K562 (cell line): ENCODE results near the gene CRYZ.

Source experiments
- CREM ChIP-seq: IDR thresholded peaks from 2 replicates; pipeline ENCODE4 v1.6.1; 2014; ENCODE audit warnings: antibody characterized with exemption, low read depth
- GTF2F1 ChIP-seq: IDR thresholded peaks from 2 replicates; pipeline ENCODE4 v1.6.1; 2011; ENCODE audit warnings: low read depth, low read length, improper control_type of control experiment
- PBX2 ChIP-seq, 2 experiments: IDR thresholded peaks in 1 of 2; conservative IDR thresholded peaks in 1 of 2; 2 replicates each; pipeline ENCODE4 v1.6.1; 2016; ENCODE audit warnings: low read depth in 2 of 2, mild to moderate bottlenecking in 1 of 2, missing compliant biosample characterization in 1 of 2, missing genetic modification characterization in 1 of 2, moderate library complexity in 1 of 2
- RBM17 ChIP-seq: fragments of 200-400 bp; formaldehyde crosslinking; IDR thresholded peaks from 2 replicates; pipeline ENCODE4 v1.6.1; 2017; ENCODE audit warnings: low read depth, mild to moderate bottlenecking, low read length, borderline replicate concordance
- SMAD1 ChIP-seq: fragments of 150-350 bp; IDR thresholded peaks from 2 replicates; pipeline ENCODE4 v1.6.1; 2014; ENCODE audit warnings: low read length, low read depth; ENCODE audit not compliant: partially characterized antibody
- SOX6 ChIP-seq: fragments of 450-650 bp; IDR thresholded peaks from 2 replicates; pipeline ENCODE4 v1.6.1; 2014; ENCODE audit warnings: mild to moderate bottlenecking
- STAG1 ChIP-seq: sonication (generic); formaldehyde crosslinking; IDR thresholded peaks from 2 replicates; pipeline ENCODE4 v1.5.0; 2020; ENCODE audit warnings: missing genetic modification reagents, borderline replicate concordance
- VEZF1 ChIP-seq: fragments of 200-800 bp; sonication (Bioruptor generic); IDR thresholded peaks from 2 replicates; pipeline ENCODE4 v1.6.1; 2017; ENCODE audit warnings: missing genetic modification characterization, missing compliant biosample characterization
- TF ChIP-seq, protein P1 (sequence below): fragments of 150-350 bp; IDR thresholded peaks from 2 replicates; pipeline ENCODE4 v1.6.1; 2014; ENCODE audit warnings: low read depth, mild to moderate bottlenecking, low read length, borderline replicate concordance

- TF ChIP-seq STAG1 (CRISPR knock-in tag): no peak
- TF ChIP-seq SMAD1: no peak
- no peak for TF ChIP-seq GTF2F1
- no peak for TF ChIP-seq VEZF1
- TF ChIP-seq RBM17: no peak
- no peak for TF ChIP-seq CREM
- no peak for TF ChIP-seq SOX6
- TF ChIP-seq, protein P1, sequence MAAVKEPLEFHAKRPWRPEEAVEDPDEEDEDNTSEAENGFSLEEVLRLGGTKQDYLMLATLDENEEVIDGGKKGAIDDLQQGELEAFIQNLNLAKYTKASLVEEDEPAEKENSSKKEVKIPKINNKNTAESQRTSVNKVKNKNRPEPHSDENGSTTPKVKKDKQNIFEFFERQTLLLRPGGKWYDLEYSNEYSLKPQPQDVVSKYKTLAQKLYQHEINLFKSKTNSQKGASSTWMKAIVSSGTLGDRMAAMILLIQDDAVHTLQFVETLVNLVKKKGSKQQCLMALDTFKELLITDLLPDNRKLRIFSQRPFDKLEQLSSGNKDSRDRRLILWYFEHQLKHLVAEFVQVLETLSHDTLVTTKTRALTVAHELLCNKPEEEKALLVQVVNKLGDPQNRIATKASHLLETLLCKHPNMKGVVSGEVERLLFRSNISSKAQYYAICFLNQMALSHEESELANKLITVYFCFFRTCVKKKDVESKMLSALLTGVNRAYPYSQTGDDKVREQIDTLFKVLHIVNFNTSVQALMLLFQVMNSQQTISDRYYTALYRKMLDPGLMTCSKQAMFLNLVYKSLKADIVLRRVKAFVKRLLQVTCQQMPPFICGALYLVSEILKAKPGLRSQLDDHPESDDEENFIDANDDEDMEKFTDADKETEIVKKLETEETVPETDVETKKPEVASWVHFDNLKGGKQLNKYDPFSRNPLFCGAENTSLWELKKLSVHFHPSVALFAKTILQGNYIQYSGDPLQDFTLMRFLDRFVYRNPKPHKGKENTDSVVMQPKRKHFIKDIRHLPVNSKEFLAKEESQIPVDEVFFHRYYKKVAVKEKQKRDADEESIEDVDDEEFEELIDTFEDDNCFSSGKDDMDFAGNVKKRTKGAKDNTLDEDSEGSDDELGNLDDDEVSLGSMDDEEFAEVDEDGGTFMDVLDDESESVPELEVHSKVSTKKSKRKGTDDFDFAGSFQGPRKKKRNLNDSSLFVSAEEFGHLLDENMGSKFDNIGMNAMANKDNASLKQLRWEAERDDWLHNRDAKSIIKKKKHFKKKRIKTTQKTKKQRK: no peak
- TF ChIP-seq PBX2 (CRISPR knock-in tag; IDR thresholded peaks at IDR 0.05; ENCODE audit: low read depth): no peak
- TF ChIP-seq PBX2 (tag; conservative IDR thresholded peaks at IDR 0.05; ENCODE audit: low read depth): no peak
These were observed 6.8 kb downstream of the CRYZ start for GRCh38 chr1:74726063-74726462.
